B cell (primary cell): Measurements from ENCODE around the gene MAPK1. TPM values are rescaled to one million over a fixed set of nuclear protein-coding genes. Genes with fewer than 3 reads are reported as not detected.

Experiments used
- ATAC-seq: fragments of 200-7000 bp; cut with Tn5 transposase; one replicate; pipeline ENCODE4 v1.10.0; 2021; ENCODE audit warnings: low read depth, mild to moderate bottlenecking, moderate number of reproducible peaks, moderate library complexity
- CTCF ChIA-PET: fragments of 350-600 bp; sonication (Branson Sonifier 250); formaldehyde crosslinking; loops from one replicate; lab custom pipeline; 2021; ENCODE audit warnings: antibody characterized with exemption, inconsistent platforms; lab: Charles Lee
- POLR2A ChIA-PET: fragments of 350-600 bp; sonication (Branson Sonifier 250); formaldehyde crosslinking; loops from one replicate; lab custom pipeline; 2021; ENCODE audit warnings: antibody characterized with exemption; lab: Charles Lee
- DNase-seq: peaks from one replicate; pipeline ENCODE4 v3.0.0; 2013
- H2AFZ ChIP-seq: 2 replicates; pipeline ENCODE4 v1.6.1; 2012; ENCODE audit warnings: mild to moderate bottlenecking, low read depth, low read length; ENCODE audit not compliant: insufficient read depth, poor library complexity, severe bottlenecking
- H3K27ac ChIP-seq, 2 donors: 1 replicate in 1 of 2; 2 replicates in 1 of 2; pipeline ENCODE4 v1.5.1; 2012 to 2013; ENCODE audit warnings: low read length in 2 of 2, mild to moderate bottlenecking in 2 of 2, moderate library complexity in 1 of 2
- H3K27me3 ChIP-seq, 4 experiments: fragments of 200-600 bp in 1 of 4; sonication (generic) in 1 of 4; replicated peaks in 1 of 4; 1 replicate in 2 of 4; 2 replicates in 2 of 4; pipeline versions ENCODE4 v1.6.1 to v1.7.0; 2013 to 2016; ENCODE audit warnings: low read length in 3 of 4, mild to moderate bottlenecking in 2 of 4, mixed read lengths in 1 of 4, moderate library complexity in 1 of 4; ENCODE audit not compliant: insufficient read depth in 4 of 4, control insufficient read depth in 3 of 4; ENCODE audit errors: control extremely low read depth in 1 of 4
- H3K36me3 ChIP-seq, 2 experiments: replicated peaks in 1 of 2; 1 replicate in 1 of 2; 2 replicates in 1 of 2; pipeline versions ENCODE4 v1.6.1 to v1.7.1; 2013; ENCODE audit warnings: low read length in 1 of 2; ENCODE audit not compliant: insufficient read depth in 2 of 2, control insufficient read depth in 1 of 2; ENCODE audit errors: control extremely low read depth in 1 of 2, extremely low read depth in 1 of 2
- H3K4me1 ChIP-seq, 2 donors: fragments of 200-600 bp in 1 of 2; sonication (generic) in 1 of 2; 1 replicate in 1 of 2; 2 replicates in 1 of 2; pipeline versions ENCODE4 v1.5.1 to v1.6.1; 2013 to 2017; ENCODE audit warnings: low read length in 2 of 2; ENCODE audit not compliant: control insufficient read depth in 2 of 2, insufficient read depth in 2 of 2
- H3K4me2 ChIP-seq: replicated peaks from 2 replicates; pipeline ENCODE3; 2012; ENCODE audit warnings: mild to moderate bottlenecking, low read depth, low read length; ENCODE audit not compliant: poor library complexity, severe bottlenecking
- H3K4me3 ChIP-seq, 5 experiments: fragments of 200-600 bp in 1 of 5; sonication (generic) in 1 of 5; 1 replicate in 3 of 5; 2 replicates in 2 of 5; pipeline versions ENCODE4 v1.5.1 to v1.7.0; 2011 to 2016; ENCODE audit warnings: low read length in 4 of 5, mild to moderate bottlenecking in 4 of 5, low read depth in 2 of 5, control low read depth in 1 of 5, moderate library complexity in 1 of 5; ENCODE audit not compliant: insufficient read depth in 1 of 5; ENCODE audit errors: control extremely low read depth in 1 of 5, extremely low read depth in 1 of 5
- H3K79me2 ChIP-seq: fragments of 200-600 bp; sonication (generic); one replicate; pipeline ENCODE4 v1.6.0; 2016; ENCODE audit warnings: low read length; ENCODE audit not compliant: control insufficient read depth, insufficient read depth
- H3K9ac ChIP-seq: fragments of 200-600 bp; sonication (generic); 2 replicates; pipeline ENCODE4 v1.6.1; 2017; ENCODE audit warnings: mild to moderate bottlenecking, low read length, moderate library complexity
- H3K9me3 ChIP-seq, 3 donors: one replicate each; pipeline versions ENCODE4 v1.6.1 to v1.7.1; 2013; ENCODE audit warnings: low read length in 2 of 3; ENCODE audit not compliant: control insufficient read depth in 2 of 3, insufficient read depth in 1 of 3; ENCODE audit errors: control extremely low read depth in 1 of 3
- H4K20me1 ChIP-seq: 2 replicates; pipeline ENCODE4 v1.6.0; 2012; ENCODE audit warnings: mild to moderate bottlenecking, low read length; ENCODE audit not compliant: insufficient read depth, control insufficient read depth, poor library complexity, severe bottlenecking
- H3K27ac Mint-ChIP-seq: one replicate; pipeline ENCODE4 v1.8.0; 2021; ENCODE audit warnings: mixed read lengths
- H3K27me3 Mint-ChIP-seq: one replicate; pipeline ENCODE4 v1.8.0; 2021; ENCODE audit warnings: mixed read lengths
- H3K4me1 Mint-ChIP-seq: one replicate; pipeline ENCODE4 v1.8.0; 2021; ENCODE audit warnings: mixed read lengths
- H3K4me3 Mint-ChIP-seq: one replicate; pipeline ENCODE4 v1.8.0; 2021; ENCODE audit warnings: mixed read lengths
- H3K9me3 Mint-ChIP-seq: one replicate; pipeline ENCODE4 v1.8.0; 2022; ENCODE audit warnings: mixed read lengths; ENCODE audit not compliant: insufficient read depth
- CTCF ChIP-seq: fragments of 200-600 bp; IDR thresholded peaks from one replicate; pipeline ENCODE4 v1.8.0; 2022; ENCODE audit warnings: antibody characterized with exemption, mild to moderate bottlenecking
- EZH2 ChIP-seq: IDR thresholded peaks from 2 replicates; pipeline ENCODE4 v1.6.1; 2012; ENCODE audit warnings: borderline replicate concordance, low read depth, mild to moderate bottlenecking, moderate library complexity, low read length; ENCODE audit not compliant: insufficient read depth, poor library complexity, severe bottlenecking
- WGBS: methylation state at CpG from one replicate; pipeline ENCODE4 v1.1.5; 2013; ENCODE audit warnings: missing lambda C conversion rate; ENCODE audit not compliant: insufficient coverage; 5-methylcytosine and 5-hydroxymethylcytosine counted together
- intact Hi-C: fragments of 100-400 bp; cut with micrococcal nuclease; formaldehyde crosslinking; loops from one replicate; pipeline ENCODE4 v1.10.0; 2022
- polyA plus RNA-seq: library from polyadenylated mRNA; depleted of rRNA; stranded (reverse); fragments of >200 nt; gene quantifications from 2 replicates; pipeline ENCODE4 v1.2.3, GENCODE V29; 2012
- total RNA-seq, 2 donors: library from RNA; stranded (reverse); fragments of 120-200 nt in 1 of 2; gene quantifications; 1 replicate in 1 of 2; 2 replicates in 1 of 2; pipeline versions ENCODE4 v1.2.3 to v1.2.4, GENCODE V29; 2013 to 2022

Gene MAPK1
- total and polyA plus RNA-seq, 2 donors (not counting 1 experiment from before 2014, with no cell fraction given) = 24.0 to 155 TPM

GRCh38 chr22:21764038-21764804 lies 103.2 kb downstream of the MAPK1 start:
- no peaks in the 10 kb centered on the region for H3K27me3 ChIP-seq
- Mint-ChIP-seq H3K27me3 (no peaks in the 10 kb centered on the region), H3K9me3 (no peaks in the 10 kb centered on the region), H3K4me1 (no peaks in the 10 kb centered on the region), H3K4me3 (no peak overlapping the region), H3K27ac (no peak overlapping the region)
- H3K27ac ChIP-seq = no peak overlapping the region
- no peak for ATAC-seq
- H3K79me2 ChIP-seq = no peaks in the 10 kb centered on the region
- WGBS = 88% methylated on average over 7 of the region's 9 CpGs
- peaks cover 30% of the 10 kb centered on the region for H4K20me1 ChIP-seq
- intact Hi-C loops = no loop called here
- no peak overlapping the region for H2AFZ ChIP-seq
- DNase-seq = no peak
- H3K4me2 ChIP-seq = no peak overlapping the region
- no peak overlapping the region for H3K4me3 ChIP-seq
- peaks cover 9 to 83% of the 10 kb centered on the region in 2 experiments for H3K36me3 ChIP-seq
- H3K9ac ChIP-seq = no peak overlapping the region
- TF ChIP-seq CTCF (no peak), EZH2 (no peak)
- ChIA-PET CTCF (no interaction called here), POLR2A (no interaction called here)
- H3K4me1 ChIP-seq = no peaks in the 10 kb centered on the region
- H3K9me3 ChIP-seq = no peaks in the 10 kb centered on the region
